HFFc6 (cell line): ENCODE measurements around the gene GRIK1. TPM values are rescaled to one million over a fixed set of nuclear protein-coding genes. Genes with fewer than 3 reads are reported as not detected.

Source experiments
- DNase-seq: peaks from one replicate; pipeline ENCODE4 v3.0.0-alpha.2; 2018
- H3K27ac Mint-ChIP-seq: 2 replicates; pipeline ENCODE4 v1.8.0; 2020; ENCODE audit warnings: mild to moderate bottlenecking, mixed read lengths
- H3K27me3 Mint-ChIP-seq: 2 replicates; pipeline ENCODE4 v1.8.0; 2021; ENCODE audit warnings: mild to moderate bottlenecking, moderate library complexity, mixed read lengths; ENCODE audit not compliant: insufficient read depth
- H3K36me3 Mint-ChIP-seq: 2 replicates; pipeline ENCODE4 v1.8.0; 2021; ENCODE audit warnings: low read depth, mixed read lengths
- H3K4me1 Mint-ChIP-seq: 2 replicates; pipeline ENCODE4 v1.8.0; 2020; ENCODE audit warnings: low read depth, mixed read lengths
- H3K4me3 Mint-ChIP-seq: 2 replicates; pipeline ENCODE4 v1.8.0; 2020; ENCODE audit warnings: mild to moderate bottlenecking, moderate library complexity, mixed read lengths
- H3K9me3 Mint-ChIP-seq: 2 replicates; pipeline ENCODE4 v1.8.0; 2020; ENCODE audit warnings: mild to moderate bottlenecking, mixed read lengths
- CTCF ChIP-seq: fragments of 200-600 bp; sonication (generic); IDR thresholded peaks from 2 replicates; pipeline ENCODE4 v1.5.0; 2021; ENCODE audit warnings: antibody characterized with exemption, mild to moderate bottlenecking
- total RNA-seq, 6 experiments: library from RNA; stranded (reverse); fragmentation: NEBNext Ultra II Directional; extraction: Animal tissue kit (Norgen Biotek cat#: 25700); gene quantifications; 2 replicates in 1 of 6; 3 replicates in 5 of 6; pipeline ENCODE4 v1.2.3, GENCODE V29; 2021

Gene GRIK1
- total RNA-seq, 6 experiments from 2014 or later = not detected

DNA sequence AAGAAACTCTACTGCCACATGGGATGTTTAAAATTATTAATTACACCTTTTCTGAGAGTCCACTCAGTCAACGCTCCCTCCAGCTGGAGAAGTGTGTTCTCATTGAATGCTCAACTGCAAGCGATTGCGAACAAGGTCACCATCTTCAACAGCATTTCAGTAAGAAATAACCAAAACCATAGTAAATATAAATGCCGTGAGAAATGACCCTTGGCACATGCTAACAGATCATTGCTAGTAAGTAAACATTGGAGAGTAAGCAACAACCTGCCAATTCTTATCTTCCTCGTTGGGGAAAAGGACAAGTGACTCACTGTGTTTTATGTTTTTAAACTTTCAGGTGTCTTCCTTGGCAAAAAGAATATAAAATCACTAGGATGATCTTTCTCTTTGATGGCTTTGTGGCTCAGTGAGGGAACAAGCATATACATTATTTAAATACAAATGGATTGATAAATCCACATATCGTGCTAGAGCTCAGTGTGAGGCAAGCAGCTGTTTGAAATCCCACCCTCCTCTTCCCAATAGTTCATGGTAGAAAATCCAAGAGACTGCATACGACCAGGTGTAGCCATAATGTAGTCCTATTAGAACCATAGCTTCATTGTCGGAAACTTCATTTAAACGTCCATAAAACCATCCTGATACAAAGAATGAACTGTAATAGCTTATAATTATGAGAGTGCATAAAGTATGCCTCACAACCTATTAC, 214.6 kb downstream of the GRIK1 start:
- Mint-ChIP-seq H3K4me3 (no peak overlapping the region), H3K9me3 (peaks cover 26% of the 10 kb centered on the region), H3K4me1 (no peaks in the 10 kb centered on the region), H3K36me3 (no peaks in the 10 kb centered on the region), H3K27ac (no peak overlapping the region), H3K27me3 (peaks cover 2% of the 10 kb centered on the region; the same call in 1 of the 2 replicates)
- no peak for DNase-seq
- TF ChIP-seq CTCF = no peak

GRCh38 chr21:29721964-29722363, 217.8 kb downstream of the GRIK1 start:
- H3K27ac Mint-ChIP-seq = no peak overlapping the region
- H3K36me3 Mint-ChIP-seq = no peaks in the 10 kb centered on the region
- H3K27me3 Mint-ChIP-seq = peaks cover 2% of the 10 kb centered on the region; the same call in 1 of the 2 replicates
- TF ChIP-seq CTCF = no peak
- peaks cover 22% of the 10 kb centered on the region for H3K9me3 Mint-ChIP-seq
- H3K4me1 Mint-ChIP-seq = no peaks in the 10 kb centered on the region
- H3K4me3 Mint-ChIP-seq = no peak overlapping the region
- DNase-seq = no peak

GRCh38 chr21:29721221-29721620, 218.6 kb downstream of the GRIK1 start:
- peaks cover 2% of the 10 kb centered on the region; the same call in 1 of the 2 replicates for H3K27me3 Mint-ChIP-seq
- H3K9me3 Mint-ChIP-seq = peaks cover 27% of the 10 kb centered on the region
- H3K27ac Mint-ChIP-seq = no peak overlapping the region
- H3K36me3 Mint-ChIP-seq = no peaks in the 10 kb centered on the region
- TF ChIP-seq CTCF = no peak
- no peaks in the 10 kb centered on the region for H3K4me1 Mint-ChIP-seq
- no peak overlapping the region for H3K4me3 Mint-ChIP-seq
- no peak for DNase-seq

- no peak for TF ChIP-seq CTCF
- Mint-ChIP-seq H3K27me3 (peaks cover 2% of the 10 kb centered on the region; the same call in 1 of the 2 replicates), H3K9me3 (peaks cover 30% of the 10 kb centered on the region), H3K4me1 (no peaks in the 10 kb centered on the region), H3K4me3 (no peak overlapping the region), H3K36me3 (no peaks in the 10 kb centered on the region), H3K27ac (no peak overlapping the region)
- DNase-seq = no peak
Measured at GRCh38 chr21:29719521-29719920, 220.3 kb downstream of the GRIK1 start.

DNA sequence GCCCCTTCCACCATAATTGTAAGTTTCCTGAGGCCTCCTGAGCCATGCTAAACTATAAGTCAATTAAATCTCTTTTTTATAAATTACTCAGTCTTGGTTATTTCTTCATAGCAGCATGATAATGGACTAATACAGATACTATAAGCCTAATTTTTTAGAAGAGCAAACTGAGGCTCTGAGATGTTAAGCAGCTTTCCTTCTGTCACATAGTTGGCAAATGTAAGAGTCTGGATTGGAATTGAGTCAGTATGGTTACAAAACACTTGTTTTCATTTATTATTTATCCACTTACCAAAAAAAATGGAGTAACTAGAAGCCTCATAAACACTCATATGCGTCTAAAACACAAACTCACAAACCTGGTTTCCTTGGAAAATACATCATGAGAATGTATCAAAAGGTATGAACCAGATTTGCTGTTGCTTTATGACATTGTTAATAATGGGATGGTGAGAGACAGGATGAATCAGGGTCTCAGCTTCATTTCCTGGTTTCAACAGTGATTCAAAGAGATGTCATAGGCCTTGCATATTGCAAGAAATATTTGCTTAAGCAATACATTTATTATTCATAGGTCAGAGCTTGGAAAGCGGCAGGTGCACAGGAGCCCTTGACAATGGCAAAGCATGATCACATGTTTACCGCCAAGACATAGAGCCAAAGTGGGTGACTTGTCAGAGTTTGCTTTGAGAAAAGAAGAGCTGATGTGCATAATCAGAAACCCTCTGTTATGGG, 221.5 kb downstream of the GRIK1 start:
- Mint-ChIP-seq H3K4me3 (no peak overlapping the region), H3K27ac (no peak overlapping the region), H3K4me1 (no peaks in the 10 kb centered on the region), H3K36me3 (no peaks in the 10 kb centered on the region), H3K27me3 (peaks cover 2% of the 10 kb centered on the region; the same call in 1 of the 2 replicates), H3K9me3 (peaks cover 30% of the 10 kb centered on the region)
- no peak for TF ChIP-seq CTCF
- no peak for DNase-seq
